HFFc6 (cell line): ENCODE data around the gene EEF1A1. TPM values are rescaled to one million over a fixed set of nuclear protein-coding genes. Genes with fewer than 3 reads are reported as not detected.

Experiments used
- DNase-seq: peaks from one replicate; pipeline ENCODE4 v3.0.0-alpha.2; 2018
- H3K27ac Mint-ChIP-seq: 2 replicates; pipeline ENCODE4 v1.8.0; 2020; ENCODE audit warnings: mild to moderate bottlenecking, mixed read lengths
- H3K27me3 Mint-ChIP-seq: 2 replicates; pipeline ENCODE4 v1.8.0; 2021; ENCODE audit warnings: mild to moderate bottlenecking, moderate library complexity, mixed read lengths; ENCODE audit not compliant: insufficient read depth
- H3K36me3 Mint-ChIP-seq: 2 replicates; pipeline ENCODE4 v1.8.0; 2021; ENCODE audit warnings: low read depth, mixed read lengths
- H3K4me1 Mint-ChIP-seq: 2 replicates; pipeline ENCODE4 v1.8.0; 2020; ENCODE audit warnings: low read depth, mixed read lengths
- H3K4me3 Mint-ChIP-seq: 2 replicates; pipeline ENCODE4 v1.8.0; 2020; ENCODE audit warnings: mild to moderate bottlenecking, moderate library complexity, mixed read lengths
- H3K9me3 Mint-ChIP-seq: 2 replicates; pipeline ENCODE4 v1.8.0; 2020; ENCODE audit warnings: mild to moderate bottlenecking, mixed read lengths
- CTCF ChIP-seq: fragments of 200-600 bp; sonication (generic); IDR thresholded peaks from 2 replicates; pipeline ENCODE4 v1.5.0; 2021; ENCODE audit warnings: antibody characterized with exemption, mild to moderate bottlenecking
- total RNA-seq, 6 experiments: library from RNA; stranded (reverse); fragmentation: NEBNext Ultra II Directional; extraction: Animal tissue kit (Norgen Biotek cat#: 25700); gene quantifications; 2 replicates in 1 of 6; 3 replicates in 5 of 6; pipeline ENCODE4 v1.2.3, GENCODE V29; 2021

Gene EEF1A1
- total RNA-seq, 6 experiments from 2014 or later = 8,709 to 10,268 (median 10,123) TPM

DNA sequence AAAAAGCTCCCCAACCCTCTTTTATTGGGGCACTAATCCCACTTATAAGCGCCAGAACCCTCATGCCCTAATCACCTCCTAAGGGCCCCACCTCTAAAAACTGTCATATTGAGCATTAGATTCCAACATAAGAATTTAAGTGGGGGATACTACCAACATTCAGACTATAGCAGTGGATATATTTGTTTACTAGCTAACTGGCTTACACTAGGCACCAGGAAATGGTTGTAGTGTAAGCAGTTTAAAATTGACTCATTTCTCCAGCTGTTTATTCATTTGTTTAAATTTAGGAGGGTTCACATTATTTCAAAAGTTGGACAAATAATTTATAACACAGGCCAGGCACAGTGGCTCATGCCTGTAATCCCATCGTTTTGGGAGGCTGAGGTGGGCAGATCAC lies 36.4 kb downstream of the EEF1A1 start:
- DNase-seq = no peak
- Mint-ChIP-seq H3K4me1 (no peaks in the 10 kb centered on the region), H3K9me3 (no peaks in the 10 kb centered on the region), H3K36me3 (peaks cover 44% of the 10 kb centered on the region), H3K27me3 (no peaks in the 10 kb centered on the region; the same call in 1 of the 2 replicates), H3K27ac (no peak overlapping the region), H3K4me3 (no peak overlapping the region)
- TF ChIP-seq CTCF = no peak

- Mint-ChIP-seq H3K9me3 (no peaks in the 10 kb centered on the region), H3K36me3 (peaks cover 27% of the 10 kb centered on the region; the same call in 1 of the 2 replicates), H3K27ac (no peak overlapping the region), H3K27me3 (no peaks in the 10 kb centered on the region; the same call in 1 of the 2 replicates), H3K4me1 (no peaks in the 10 kb centered on the region), H3K4me3 (no peak overlapping the region)
- DNase-seq = no peak
- no peak for TF ChIP-seq CTCF
These were observed 38.9 kb downstream of the EEF1A1 start for GRCh38 chr6:73481969-73482368.

GRCh38 chr6:73477407-73477806 lies 43.4 kb downstream of the EEF1A1 start:
- Mint-ChIP-seq H3K4me3 (no peak overlapping the region), H3K36me3 (peaks cover 26% of the 10 kb centered on the region; the same call in 1 of the 2 replicates), H3K27me3 (no peaks in the 10 kb centered on the region), H3K27ac (no peak overlapping the region), H3K4me1 (no peaks in the 10 kb centered on the region), H3K9me3 (no peaks in the 10 kb centered on the region)
- no peak for TF ChIP-seq CTCF
- no peak for DNase-seq

- no peak overlapping the region for H3K4me3 Mint-ChIP-seq
- no peak overlapping the region for H3K27ac Mint-ChIP-seq
- H3K36me3 Mint-ChIP-seq = peaks cover 27% of the 10 kb centered on the region; the same call in 1 of the 2 replicates
- H3K9me3 Mint-ChIP-seq = no peaks in the 10 kb centered on the region
- no peak for DNase-seq
- no peaks in the 10 kb centered on the region for H3K4me1 Mint-ChIP-seq
- no peaks in the 10 kb centered on the region for H3K27me3 Mint-ChIP-seq
- TF ChIP-seq CTCF = no peak
These were observed 44.1 kb downstream of the EEF1A1 start for GRCh38 chr6:73476723-73477122.

DNA sequence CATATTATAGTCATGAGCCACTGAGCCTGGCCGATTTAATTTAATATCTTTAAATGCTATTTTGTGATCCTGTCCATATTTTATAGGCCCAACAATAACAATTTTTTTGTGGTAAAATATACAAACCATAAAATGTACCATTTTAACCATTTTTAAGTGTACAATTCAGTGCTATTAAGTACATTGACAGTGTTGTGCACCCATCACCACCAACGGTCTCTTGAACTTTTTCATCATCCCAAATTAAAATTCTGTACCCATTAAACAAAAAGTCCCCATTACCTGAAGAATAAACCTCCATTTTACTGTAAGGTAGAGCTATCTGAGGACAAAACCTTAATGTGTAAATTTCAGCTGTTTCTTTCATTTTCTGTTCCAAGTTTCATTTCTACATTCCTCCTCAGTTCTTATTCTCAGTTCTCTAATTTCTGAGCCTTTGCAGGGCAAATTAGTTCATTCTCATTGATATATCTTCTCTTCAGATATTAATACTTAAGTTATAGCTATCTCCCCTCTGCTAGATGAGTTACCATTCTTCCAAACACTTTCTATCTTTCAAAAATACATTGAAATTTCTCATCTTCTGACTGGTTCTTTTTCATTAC lies 49.0 kb downstream of the EEF1A1 start:
- Mint-ChIP-seq H3K9me3 (no peaks in the 10 kb centered on the region), H3K36me3 (peaks cover 21% of the 10 kb centered on the region; the same call in 1 of the 2 replicates), H3K27me3 (peaks cover 2% of the 10 kb centered on the region; the same call in 1 of the 2 replicates), H3K4me1 (no peaks in the 10 kb centered on the region), H3K27ac (no peak overlapping the region), H3K4me3 (no peak overlapping the region)
- no peak for TF ChIP-seq CTCF
- DNase-seq = no peak

Other genes starting within 250 kb of the EEF1A1 start
- not detected for gene DPPA5, start 166.8 kb downstream of the EEF1A1 start, total RNA-seq
- not detected for gene KHDC3L, start 158.4 kb downstream of the EEF1A1 start, total RNA-seq
- not detected for gene OOEP, start 151.1 kb downstream of the EEF1A1 start, total RNA-seq
- not detected for gene DDX43, start 126.2 kb downstream of the EEF1A1 start, total RNA-seq
- 1 to 10 TPM; 3.6 to 5.3 (median 5.0) TPM for gene CGAS, start 68.7 kb downstream of the EEF1A1 start, total RNA-seq
- 10 to 100 TPM; 18.5 to 28.2 (median 21.5) TPM for gene MTO1, start 59.3 kb downstream of the EEF1A1 start, total RNA-seq
- 10 to 100 TPM; 20.4 to 29.9 (median 26.8) TPM for gene SLC17A5, start 133.0 kb upstream of the EEF1A1 start, total RNA-seq
- 10 to 100 TPM; 32.5 to 56.3 (median 48.9) TPM for gene CD109, start 175.2 kb upstream of the EEF1A1 start, total RNA-seq